IMR-90 (cell line): ENCODE results near the gene PHACTR2. TPM values are rescaled to one million over a fixed set of nuclear protein-coding genes. Genes with fewer than 3 reads are reported as not detected.

Source experiments
- ATAC-seq: fragments of 200-7000 bp; cut with Tn5 transposase; 2 replicates; pipeline ENCODE4 v1.9.1; 2020; ENCODE audit warnings: low read depth, mild to moderate bottlenecking, moderate library complexity
- BruUV-seq: library from RNA; stranded (reverse); fragments of 400-500 nt; replicated peaks from 2 replicates; lab custom pipeline; 2021; lab: Mats Ljungman, UMichigan
- CTCF ChIA-PET: fragments of 300-600 bp; formaldehyde crosslinking; extraction: SDS; loops from one replicate; lab custom pipeline; 2021; ENCODE audit warnings: antibody characterized with exemption; lab: Yijun Ruan, JAX
- POLR2A ChIA-PET: fragments of 300-600 bp; sonication (Branson Sonifier 250); formaldehyde crosslinking; loops from one replicate; lab custom pipeline; 2022; ENCODE audit warnings: antibody characterized with exemption; ENCODE audit not compliant: unreplicated experiment; lab: Charles Lee
- DNase-seq: peaks from one replicate; pipeline ENCODE4 v3.0.0; 2013
- H2AFZ ChIP-seq: replicated peaks from 2 replicates; pipeline ENCODE3; 2013; ENCODE audit warnings: low read length, mild to moderate bottlenecking; ENCODE audit not compliant: poor library complexity
- H2AK5ac ChIP-seq: 2 replicates; pipeline ENCODE4 v1.6.1; 2013; ENCODE audit warnings: low read depth, low read length, inconsistent platforms
- H2AK9ac ChIP-seq: replicated peaks from 2 replicates; pipeline ENCODE3; 2013; ENCODE audit warnings: mild to moderate bottlenecking, low read depth, low read length, moderate library complexity; ENCODE audit not compliant: poor library complexity
- H2BK120ac ChIP-seq: 2 replicates; pipeline ENCODE4 v1.6.1; 2013; ENCODE audit warnings: low read depth, low read length, inconsistent platforms
- H2BK15ac ChIP-seq: 3 replicates; pipeline ENCODE4 v1.6.1; 2013; ENCODE audit warnings: low read depth, low read length, inconsistent platforms
- H2BK20ac ChIP-seq: 2 replicates; pipeline ENCODE4 v1.6.1; 2013; ENCODE audit warnings: low read depth, mild to moderate bottlenecking, inconsistent platforms, low read length, moderate library complexity
- H2BK5ac ChIP-seq: 2 replicates; pipeline ENCODE4 v1.6.1; 2013; ENCODE audit warnings: mild to moderate bottlenecking, low read depth, low read length, inconsistent platforms; ENCODE audit not compliant: poor library complexity, severe bottlenecking
- H3K14ac ChIP-seq: replicated peaks from 2 replicates; pipeline ENCODE4 v1.6.1; 2013; ENCODE audit warnings: low read depth, low read length, inconsistent platforms
- H3K18ac ChIP-seq: 2 replicates; pipeline ENCODE4 v1.6.1; 2013; ENCODE audit warnings: low read depth, low read length, control low read depth
- H3K23ac ChIP-seq: 2 replicates; pipeline ENCODE4 v1.6.1; 2013; ENCODE audit warnings: low read depth, low read length, inconsistent platforms
- H3K27ac ChIP-seq: 2 replicates; pipeline ENCODE4 v1.5.1; 2013; ENCODE audit warnings: mild to moderate bottlenecking, control low read depth, low read length; ENCODE audit not compliant: insufficient read depth
- H3K27me3 ChIP-seq: 2 replicates; pipeline ENCODE4 v1.6.1; 2013; ENCODE audit warnings: low read length; ENCODE audit not compliant: control insufficient read depth, insufficient read depth
- H3K36me3 ChIP-seq: 2 replicates; pipeline ENCODE4 v1.6.1; 2013; ENCODE audit warnings: low read length, mixed read lengths; ENCODE audit not compliant: control insufficient read depth, insufficient read depth
- H3K4ac ChIP-seq: 2 replicates; pipeline ENCODE4 v1.6.1; 2013; ENCODE audit warnings: low read depth, low read length, inconsistent platforms
- H3K4me1 ChIP-seq: 2 replicates; pipeline ENCODE4 v1.6.1; 2013; ENCODE audit warnings: low read length, mixed read lengths; ENCODE audit not compliant: control insufficient read depth, insufficient read depth
- H3K4me2 ChIP-seq: 2 replicates; pipeline ENCODE4 v1.6.1; 2013; ENCODE audit warnings: low read depth, mild to moderate bottlenecking, control low read depth, low read length, moderate library complexity
- H3K4me3 ChIP-seq: 2 replicates; pipeline ENCODE4 v1.5.1; 2013; ENCODE audit warnings: low read depth, mild to moderate bottlenecking, control low read depth, low read length, moderate library complexity; ENCODE audit not compliant: insufficient read depth
- H3K56ac ChIP-seq: 2 replicates; pipeline ENCODE4 v1.6.1; 2013; ENCODE audit warnings: low read length, inconsistent platforms; ENCODE audit not compliant: insufficient read depth; ENCODE audit errors: extremely low read depth
- H3K79me1 ChIP-seq, 2 experiments: 2 replicates each; pipeline ENCODE4 v1.6.1; 2013; ENCODE audit warnings: low read length in 2 of 2, inconsistent platforms in 1 of 2, low read depth in 1 of 2
- H3K9ac ChIP-seq: 2 replicates; pipeline ENCODE4 v1.6.1; 2013; ENCODE audit warnings: low read depth, low read length, control low read depth
- H3K9me1 ChIP-seq: 2 replicates; pipeline ENCODE4 v1.6.1; 2013; ENCODE audit warnings: low read length, inconsistent platforms; ENCODE audit not compliant: insufficient read depth
- H3K9me3 ChIP-seq: 2 replicates; pipeline ENCODE4 v1.6.1; 2013; ENCODE audit warnings: low read length; ENCODE audit not compliant: control insufficient read depth, insufficient read depth
- H4K20me1 ChIP-seq: 2 replicates; pipeline ENCODE4 v1.6.1; 2013; ENCODE audit warnings: low read length, inconsistent platforms; ENCODE audit not compliant: insufficient read depth
- H4K5ac ChIP-seq: 2 replicates; pipeline ENCODE4 v1.6.1; 2013; ENCODE audit warnings: mild to moderate bottlenecking, low read depth, low read length, control low read depth
- H4K8ac ChIP-seq, 2 experiments: 2 replicates each; pipeline ENCODE4 v1.6.1; 2013; ENCODE audit warnings: low read depth in 2 of 2, low read length in 2 of 2, control low read depth in 1 of 2, inconsistent platforms in 1 of 2
- H4K91ac ChIP-seq: 2 replicates; pipeline ENCODE4 v1.6.1; 2013; ENCODE audit warnings: low read depth, low read length, inconsistent platforms; ENCODE audit not compliant: insufficient read depth
- CEBPB ChIP-seq: IDR thresholded peaks from 2 replicates; pipeline ENCODE4 v1.6.1; 2012; ENCODE audit warnings: low read depth, low read length, improper control_type of control experiment
- USF2 ChIP-seq: fragments of 150-350 bp; IDR thresholded peaks from 2 replicates; pipeline ENCODE4 v1.6.1; 2017; ENCODE audit warnings: mild to moderate bottlenecking, antibody characterized with exemption, low read length, low read depth
- WGBS, 2 experiments: methylation state at CpG; one replicate each; pipeline versions ENCODE4 v1.1.5 to v1.1.7; 2013; ENCODE audit warnings: missing lambda C conversion rate in 2 of 2; ENCODE audit not compliant: insufficient read length in 1 of 2; ENCODE audit errors: extremely low coverage in 2 of 2; 5-methylcytosine and 5-hydroxymethylcytosine counted together
- dilution Hi-C: fragments of 300-500 bp; cut with HindIII; formaldehyde crosslinking; loops from one replicate; pipeline ENCODE4 v1.14.3; 2018; ENCODE audit warnings: low sequenced_read_pairs; ENCODE audit not compliant: unreplicated experiment
- in situ Hi-C: fragments of 300-500 bp; cut with MboI; formaldehyde crosslinking; loops from 3 replicates; pipeline ENCODE4 v1.14.3; 2019; ENCODE audit warnings: low sequenced_read_pairs, inconsistent platforms, mixed read lengths
- intact Hi-C: fragments of 100-400 bp; cut with micrococcal nuclease; formaldehyde crosslinking; loops from 2 replicates; pipeline ENCODE4 v1.10.0; 2022
- polyA plus RNA-seq, 3 experiments: library from polyadenylated mRNA; depleted of rRNA; stranded (reverse); fragments of >200 nt; gene quantifications; 2 replicates each; pipeline ENCODE4 v1.2.3, GENCODE V29; 2012; ENCODE audit warnings: low replicate concordance in 1 of 3
- total RNA-seq: library from RNA; depleted of rRNA; stranded (reverse); fragments of >200 nt; gene quantifications from 2 replicates; pipeline ENCODE4 v1.2.3, GENCODE V29; 2012

PHACTR2 gene
- total and polyA plus RNA-seq, 2 of the 4 experiments (the other 2 are of a cell fraction): 14.5 to 74.2 TPM

- no peaks in the 10 kb centered on the region for H4K20me1 ChIP-seq
- intact Hi-C loops (no loop called here), in situ Hi-C loops (no loop called here), dilution Hi-C loops (no loop called here)
- TF ChIP-seq CEBPB: no peak
- no peak for TF ChIP-seq USF2
- H3K27me3 ChIP-seq: no peaks in the 10 kb centered on the region
- no peak overlapping the region for H2BK120ac ChIP-seq
- H3K4ac ChIP-seq: no peak overlapping the region
- no peak overlapping the region for H3K4me2 ChIP-seq
- H2AK9ac ChIP-seq: no peak overlapping the region
- H3K18ac ChIP-seq: no peak overlapping the region
- H3K4me1 ChIP-seq: peaks cover 4% of the 10 kb centered on the region; the same call in 1 of the 2 replicates
- H3K23ac ChIP-seq: no peak overlapping the region
- CTCF ChIA-PET: interaction anchor here (0.5 kb wide), 1 partner anchor 12 kb away, joined by 3 read pairs; no protein-coding TSS in a partner anchor
- no peak overlapping the region for H3K9ac ChIP-seq
- no peak overlapping the region for H4K5ac ChIP-seq
- H2BK15ac ChIP-seq: no peak overlapping the region
- H4K8ac ChIP-seq: no peak overlapping the region
- H2BK5ac ChIP-seq: no peak overlapping the region
- no peak overlapping the region for H2AFZ ChIP-seq
- no peak overlapping the region for H4K91ac ChIP-seq
- H3K36me3 ChIP-seq: peaks cover 31% of the 10 kb centered on the region
- peaks cover 4% of the 10 kb centered on the region; the same call in 1 of the 2 replicates for H3K9me1 ChIP-seq
- H3K56ac ChIP-seq: no peak overlapping the region
- no peak overlapping the region for H3K4me3 ChIP-seq
- H3K14ac ChIP-seq: no peak overlapping the region
- peaks cover 6 to 10% of the 10 kb centered on the region in 2 experiments; a peak in 3 of 4 replicates for H3K79me1 ChIP-seq
- POLR2A ChIA-PET: no interaction called here
- ATAC-seq (no peak), DNase-seq (no peak)
- no peak overlapping the region for H2BK20ac ChIP-seq
- no peak overlapping the region for H3K27ac ChIP-seq
- BruUV-seq: no TSS peak
- no CpG with 5 or more reads among the region's 2 CpGs for WGBS, 2 experiments
- no peak overlapping the region for H2AK5ac ChIP-seq
- H3K9me3 ChIP-seq: no peaks in the 10 kb centered on the region
Measured at GRCh38 chr6:143778926-143779325, 101.2 kb downstream of the PHACTR2 start.
